Measurements from ENCODE around the gene RARA.

RARA gene

DNA sequence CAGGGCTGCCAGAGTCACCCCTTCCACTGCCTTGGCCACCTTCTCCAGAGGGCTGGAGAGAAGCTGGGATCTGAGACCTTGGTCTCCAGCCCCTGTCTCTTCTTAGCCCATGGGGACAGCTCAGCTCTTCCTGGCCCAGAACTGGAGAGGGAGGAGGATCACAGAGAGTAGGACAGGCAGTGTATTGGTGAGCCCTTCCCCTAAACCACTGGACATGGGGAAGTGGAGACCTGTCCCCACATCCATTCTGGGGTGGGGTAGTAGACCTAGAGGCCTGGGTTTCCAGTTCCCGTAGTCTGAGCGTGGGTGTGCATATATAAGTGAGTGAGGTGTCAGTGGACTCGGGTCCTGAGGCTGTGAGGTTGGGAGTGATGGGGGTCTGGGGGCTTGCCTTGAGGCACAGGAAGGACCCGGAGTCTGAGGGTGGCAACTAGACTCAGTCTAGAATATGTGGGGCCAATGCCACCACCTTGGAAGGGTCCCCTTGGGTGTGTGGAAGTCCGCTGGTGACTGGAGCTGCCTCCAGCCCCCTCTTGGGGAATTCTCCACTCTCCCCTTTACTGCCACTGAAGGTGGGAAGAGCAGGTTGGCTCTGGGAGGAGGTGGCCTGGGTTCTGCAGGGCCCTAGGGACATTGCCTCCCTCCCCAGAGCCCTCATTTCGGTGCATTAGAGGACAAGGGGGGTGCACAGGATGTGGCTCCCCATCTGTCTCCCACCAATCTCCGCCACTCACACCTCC, 35.6 kb downstream of the RARA start:
- no peaks in the 10 kb centered on the region for H3K27me3 ChIP-seq (ENCODE audit: insufficient read depth, low read depth, severe bottlenecking)
- TF ChIP-seq CTCF (IDR thresholded peaks at IDR 0.05; ENCODE audit: low read depth, low read length): no peak
- peak overlapping the region; percentile 53 for H3K4me3 ChIP-seq (ENCODE audit: low read depth, low read length)
- no peaks in the 10 kb centered on the region for H3K9me3 ChIP-seq (ENCODE audit: severe bottlenecking)
- H3K27ac ChIP-seq: peak overlapping the region; percentile 69
- peaks cover 15% of the 10 kb centered on the region for H3K36me3 ChIP-seq
- DNase-seq: no peak

DNA sequence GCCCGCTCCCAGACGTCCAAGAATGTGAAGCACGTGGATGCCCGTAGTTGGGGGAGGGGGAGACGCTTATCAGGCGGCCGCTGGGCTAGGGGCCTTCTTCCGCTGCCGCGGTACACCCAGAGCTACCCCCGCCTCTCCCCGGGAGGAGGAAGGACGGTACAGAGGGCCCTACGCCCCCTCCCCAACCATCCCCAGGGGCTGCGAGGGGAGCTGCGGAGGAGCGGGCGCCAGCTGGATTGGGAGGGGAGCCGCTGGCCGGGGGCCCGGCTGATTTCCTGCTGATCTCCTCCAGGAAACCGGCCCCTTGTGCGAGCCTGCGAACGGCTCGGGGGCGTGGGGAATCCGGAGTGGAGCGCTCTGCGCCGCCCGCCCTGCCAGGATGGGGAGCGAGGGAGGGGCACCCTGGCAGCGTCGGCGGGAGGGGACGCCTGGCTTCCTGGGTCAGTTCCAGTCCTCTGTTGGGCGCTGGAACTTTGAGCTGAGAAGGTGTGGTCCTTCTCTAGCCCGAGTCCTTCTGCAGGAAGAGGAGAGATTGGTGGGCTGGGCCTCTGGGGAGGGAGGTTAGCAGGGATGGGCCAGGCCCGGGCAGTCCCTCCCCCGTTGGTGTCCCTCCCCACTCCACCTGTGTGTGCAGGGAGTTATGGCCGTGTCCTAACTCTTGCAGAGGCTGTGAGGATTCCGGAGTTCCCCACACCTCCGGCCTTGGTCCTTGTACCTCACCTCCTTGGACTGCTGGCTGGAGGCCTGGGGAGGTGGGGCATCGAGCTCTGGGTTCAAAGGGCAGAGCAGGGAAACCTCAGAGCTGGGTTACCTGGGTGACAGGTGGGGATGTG, 36.4 kb downstream of the RARA start:
- H3K4me3 ChIP-seq (ENCODE audit: low read depth, low read length): peak overlapping the region; percentile 53
- no peaks in the 10 kb centered on the region for H3K9me3 ChIP-seq (ENCODE audit: severe bottlenecking)
- DNase-seq: peak; percentile 89
- no peak for TF ChIP-seq CTCF (IDR thresholded peaks at IDR 0.05; ENCODE audit: low read depth, low read length)
- H3K36me3 ChIP-seq: peaks cover 23% of the 10 kb centered on the region
- peak overlapping the region; percentile 69 for H3K27ac ChIP-seq
- H3K27me3 ChIP-seq (ENCODE audit: insufficient read depth, low read depth, severe bottlenecking): no peaks in the 10 kb centered on the region

- no peak for TF ChIP-seq CTCF (IDR thresholded peaks at IDR 0.05; ENCODE audit: low read depth, low read length)
- Histone ChIP-seq H3K9me3 (ENCODE audit: severe bottlenecking) (no peaks in the 10 kb centered on the region), H3K27me3 (ENCODE audit: insufficient read depth, low read depth, severe bottlenecking) (no peaks in the 10 kb centered on the region), H3K36me3 (peaks cover 23% of the 10 kb centered on the region), H3K4me3 (ENCODE audit: low read depth, low read length) (peak overlapping the region; percentile 53), H3K27ac (peak overlapping the region; percentile 69)
- no peak for DNase-seq
Observed at GRCh38 chr17:40345994-40346764, 37.2 kb downstream of the RARA start.

GRCh38 chr17:40346765-40347158, 37.8 kb downstream of the RARA start:
- no peak for TF ChIP-seq CTCF (IDR thresholded peaks at IDR 0.05; ENCODE audit: low read depth, low read length)
- Histone ChIP-seq H3K36me3 (peaks cover 25% of the 10 kb centered on the region), H3K27me3 (ENCODE audit: insufficient read depth, low read depth, severe bottlenecking) (no peaks in the 10 kb centered on the region), H3K27ac (peak overlapping the region; percentile 15; the same call in 1 of the 2 replicates), H3K9me3 (ENCODE audit: severe bottlenecking) (no peaks in the 10 kb centered on the region), H3K4me3 (ENCODE audit: low read depth, low read length) (no peak overlapping the region)
- DNase-seq: no peak

- Histone ChIP-seq H3K27me3 (ENCODE audit: insufficient read depth, low read depth, severe bottlenecking) (no peaks in the 10 kb centered on the region), H3K36me3 (peaks cover 33% of the 10 kb centered on the region), H3K27ac (peak overlapping the region; percentile 15; the same call in 1 of the 2 replicates), H3K4me3 (ENCODE audit: low read depth, low read length) (no peak overlapping the region), H3K9me3 (ENCODE audit: severe bottlenecking) (no peaks in the 10 kb centered on the region)
- no peak for TF ChIP-seq CTCF (IDR thresholded peaks at IDR 0.05; ENCODE audit: low read depth, low read length)
- no peak for DNase-seq
Observed at GRCh38 chr17:40347319-40348135, 38.5 kb downstream of the RARA start.
